ENCODE data around the gene TTC16. TPM values are rescaled to one million over a fixed set of nuclear protein-coding genes. Genes with fewer than 3 reads are reported as not detected.

The TTC16 gene
- total and polyA plus RNA-seq, 2 donors (not counting 1 experiment from before 2014, with no cell fraction given): 0.25 TPM; not detected in 1

DNA sequence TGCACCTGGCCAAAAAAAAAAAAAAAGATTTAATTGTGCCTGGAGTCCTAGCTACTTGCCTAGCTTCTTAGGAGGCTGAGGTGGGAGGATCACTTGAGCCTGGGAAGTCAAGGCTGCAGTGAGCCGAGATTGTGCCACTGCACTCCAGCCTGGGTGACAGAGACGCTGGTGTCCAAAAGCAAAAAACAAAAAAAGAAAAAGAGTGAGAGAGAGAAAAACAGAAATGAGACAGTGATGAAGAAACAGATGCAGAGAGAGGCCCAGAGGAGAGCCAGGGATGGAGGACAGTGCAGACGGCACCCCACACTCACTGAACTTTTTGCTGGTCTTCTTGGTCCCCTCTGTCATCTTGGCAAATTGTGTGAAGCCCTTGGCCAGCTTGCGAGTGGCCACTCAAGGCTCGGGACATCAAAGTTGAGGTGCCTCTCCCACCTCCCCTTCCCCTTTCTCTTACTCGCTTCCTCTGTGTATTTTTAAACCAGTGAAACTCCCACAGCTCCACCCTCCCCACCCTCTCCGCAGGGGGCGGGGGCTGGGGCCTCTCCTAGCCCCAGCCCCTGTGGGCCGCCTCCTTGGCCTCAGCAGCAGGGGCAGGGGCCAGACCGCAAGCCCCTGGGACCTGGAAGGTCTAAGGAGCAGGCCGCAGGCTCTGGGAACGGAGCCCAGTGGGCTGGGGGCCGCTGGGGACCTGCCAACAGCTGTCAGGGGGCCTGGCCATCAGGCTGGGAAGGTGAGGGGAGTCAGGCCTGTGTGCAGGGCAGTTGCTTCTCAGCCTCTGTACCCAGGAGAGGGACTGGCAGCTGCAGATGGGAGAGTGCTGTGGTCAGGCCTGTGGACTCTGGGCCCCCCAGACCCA lies 62.6 kb downstream of the TTC16 start, which contains the start of gene SH2D3C:
TSS of gene SH2D3C (minus strand) at position 387 of the 856 bp plus-strand sequence. CDS start at position 348, 39 bp downstream.
- H3K4me1 ChIP-seq (ENCODE audit: control insufficient read depth in 2 of 2, insufficient read depth in 2 of 2, low read length in 2 of 2): peaks cover 38 to 82% of the 10 kb centered on the region in 2 donors
- ChIA-PET POLR2A (interaction anchor here (0.6 to 3.0 kb wide), 8 partner anchors 8 to 156 kb away, joined by 3 to 18 read pairs (median 6); partner anchors contain the start of gene TOR2A), CTCF (interaction anchor here (0.7 to 3.4 kb wide), 14 partner anchors 8 to 256 kb away, joined by 3 to 24 read pairs (median 4); partner anchors contain the start of genes ST6GALNAC4 and TOR2A)
- H2AFZ ChIP-seq (ENCODE audit: insufficient read depth, low read depth, low read length, poor library complexity, severe bottlenecking): peak within 1 kb of the TSS; percentile 68
- peak within 1 kb of the TSS; percentile 97 for H3K27ac Mint-ChIP-seq
- peaks cover 39% of the 10 kb centered on the region for H4K20me1 ChIP-seq (ENCODE audit: control insufficient read depth, insufficient read depth, low read length, poor library complexity, severe bottlenecking)
- intact Hi-C loops (cut with micrococcal nuclease): loop anchor here (1.0 to 10.0 kb wide), 4 partner anchors 7 to 346 kb away; partner anchors contain the start of genes PTGES2 and STXBP1
- DNase-seq (peak; percentile 77), ATAC-seq (ENCODE audit: low read depth) (peak; percentile 50)
- no peak for TF ChIP-seq EZH2 (IDR thresholded peaks at IDR 0.05; ENCODE audit: borderline replicate concordance, insufficient read depth, low read depth, low read length, poor library complexity, severe bottlenecking)
- no peak for TF ChIP-seq CTCF (IDR thresholded peaks at IDR 0.05)
- no peaks in the 10 kb centered on the region for H3K27me3 ChIP-seq (replicated peaks in 1 of 4; ENCODE audit: control extremely low read depth in 1 of 4, control insufficient read depth in 3 of 4, insufficient read depth in 4 of 4, low read length in 3 of 4)
- H3K9me3 Mint-ChIP-seq (ENCODE audit: insufficient read depth): no peaks in the 10 kb centered on the region
- peak within 1 kb of the TSS; percentile 64 to 97 (median 83) for H3K4me3 ChIP-seq (ENCODE audit: control extremely low read depth in 1 of 5, extremely low read depth in 1 of 5, insufficient read depth in 1 of 5, low read depth in 2 of 5, low read length in 4 of 5)
- peak within 1 kb of the TSS; percentile 100 for H3K4me3 Mint-ChIP-seq
- H3K36me3 ChIP-seq (replicated peaks in 1 of 2; ENCODE audit: control extremely low read depth in 1 of 2, control insufficient read depth in 1 of 2, extremely low read depth in 1 of 2, insufficient read depth in 2 of 2, low read length in 1 of 2): peaks cover 0 to 15% of the 10 kb centered on the region in 2 experiments
- H3K9ac ChIP-seq (ENCODE audit: low read length): peak within 1 kb of the TSS; percentile 76
- H3K27me3 Mint-ChIP-seq: no peaks in the 10 kb centered on the region
- H3K79me2 ChIP-seq (ENCODE audit: control insufficient read depth, insufficient read depth, low read length): peaks cover 80% of the 10 kb centered on the region
- peaks cover 63% of the 10 kb centered on the region for H3K4me1 Mint-ChIP-seq
- H3K4me2 ChIP-seq (replicated peaks; ENCODE audit: low read depth, low read length, poor library complexity, severe bottlenecking): peak within 1 kb of the TSS; percentile 93
- no peaks in the 10 kb centered on the region for H3K9me3 ChIP-seq (ENCODE audit: control extremely low read depth in 1 of 3, control insufficient read depth in 2 of 3, insufficient read depth in 1 of 3, low read length in 2 of 3)
- H3K27ac ChIP-seq (ENCODE audit: low read length in 2 of 2): peak within 1 kb of the TSS; percentile 89 to 97
- 0% methylated on average over 13 of the region's 13 CpGs for WGBS (ENCODE audit: insufficient coverage)
